HG02973 (cell line): Measurements from ENCODE around the gene YY1AP1.
"Not testable (repeated sequence)": the region's sequence is repeated elsewhere in the genome, so short reads cannot be mapped to it uniquely, and the experiment has no call there.

ENCODE experiments used
- ATAC-seq: cut with Tn5 transposase; IDR thresholded peaks from one replicate; pipeline ENCODE4 v1.9.1; 2021; ENCODE audit warnings: moderate library complexity; ENCODE audit not compliant: unreplicated experiment

The YY1AP1 gene

DNA sequence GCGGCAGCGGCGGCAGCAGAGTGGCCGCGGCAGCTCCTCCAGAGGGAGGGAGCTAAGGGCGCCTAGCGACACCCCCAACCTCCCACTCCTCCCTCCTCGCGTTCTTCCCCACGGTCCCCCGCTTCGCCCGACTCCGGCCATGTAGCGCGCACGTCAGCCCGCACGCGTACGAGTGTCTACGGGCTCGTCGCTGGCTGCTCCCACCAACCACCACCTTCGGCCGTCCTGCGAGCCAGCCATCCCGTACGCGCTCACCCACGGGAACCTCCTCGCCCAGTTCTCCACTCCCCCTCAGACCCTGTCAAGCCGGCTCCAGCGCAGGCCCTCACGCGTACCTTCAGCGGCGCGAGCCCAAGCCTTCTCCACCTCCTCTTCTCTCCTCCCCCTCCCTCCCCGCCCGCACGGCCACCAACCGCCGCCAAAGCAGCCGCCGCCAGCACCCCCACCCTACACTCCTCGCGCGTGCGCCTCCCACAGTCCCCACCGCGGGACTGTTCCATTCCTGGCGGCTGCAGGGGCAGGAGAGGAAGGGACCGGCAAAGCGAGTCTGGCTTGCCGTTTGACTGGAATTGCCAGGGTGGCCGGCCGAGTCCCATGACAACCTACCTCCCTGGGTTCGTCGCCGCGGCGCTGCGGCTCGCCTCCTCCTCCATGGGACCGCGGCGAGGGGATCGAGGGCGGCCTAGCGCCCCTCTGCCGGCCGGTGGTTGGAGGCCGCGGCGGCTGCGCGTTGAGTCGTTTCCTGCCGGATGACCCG lies at the start of gene YY1AP1:
YY1AP1 (minus strand) TSS at position 451 of the 757 bp plus-strand sequence. CDS start 8,338 bp downstream, outside the sequence.
- peak; percentile 73 for ATAC-seq

- no peak for ATAC-seq
Measured at GRCh38 chr1:155729031-155729898, 40.7 kb upstream of the YY1AP1 start.

GRCh38 chr1:155725142-155725541 lies 36.6 kb upstream of the YY1AP1 start:
- ATAC-seq = no peak

DNA sequence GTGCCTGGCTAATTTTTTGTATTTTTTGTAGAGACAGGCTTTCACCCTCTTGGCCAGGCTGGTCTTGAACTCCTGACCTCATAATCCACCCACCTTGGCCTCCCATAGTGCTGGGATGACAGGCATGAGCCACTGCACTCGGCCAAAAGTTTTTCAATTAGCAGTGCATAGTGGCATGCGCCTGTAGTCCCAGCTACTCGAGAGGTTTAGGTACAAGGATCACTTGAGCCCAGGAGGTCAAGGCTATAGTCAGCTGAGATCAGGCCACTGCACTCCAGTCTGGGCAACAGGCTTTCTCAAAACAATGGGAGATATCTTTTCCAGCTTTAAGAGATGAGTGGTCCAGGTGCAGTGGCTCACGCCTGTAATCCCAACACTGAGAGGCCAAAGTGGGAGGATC lies 31.1 kb upstream of the YY1AP1 start:
- no peak for ATAC-seq

DNA sequence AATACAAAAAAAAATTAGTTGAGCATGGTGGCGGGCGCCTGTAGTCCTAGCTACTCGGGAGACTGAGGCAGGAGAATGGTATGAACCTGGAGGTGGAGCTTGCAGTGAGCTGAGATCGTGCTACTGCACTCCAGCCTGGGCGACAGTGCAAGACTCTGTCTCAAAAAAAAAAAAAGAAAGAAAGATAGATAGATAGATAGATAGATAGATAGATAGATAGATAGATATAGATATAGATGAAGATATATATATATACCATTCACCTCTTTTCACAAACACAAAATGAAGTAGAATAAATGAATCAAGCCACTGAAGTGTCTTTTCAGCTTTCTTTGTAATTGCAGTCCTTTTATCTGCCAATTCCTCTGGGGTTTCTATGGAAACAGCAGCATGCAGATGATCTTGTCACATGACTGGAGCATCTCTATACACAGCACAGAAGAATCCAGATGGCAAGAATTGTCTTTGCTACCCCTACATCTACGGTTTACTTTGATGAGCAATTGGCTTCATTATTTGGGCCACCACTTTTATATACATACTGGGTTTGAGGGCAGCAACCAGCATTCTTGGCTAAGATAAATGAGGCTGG lies 30.0 kb upstream of the YY1AP1 start:
- not testable (repeated sequence) for ATAC-seq

- ATAC-seq = peak; percentile 71
Measured at GRCh38 chr1:155717041-155717440, 28.5 kb upstream of the YY1AP1 start.

GRCh38 chr1:155715777-155716176 lies 27.2 kb upstream of the YY1AP1 start:
- no peak for ATAC-seq

GRCh38 chr1:155715056-155715455 lies 26.5 kb upstream of the YY1AP1 start:
- not testable (repeated sequence) for ATAC-seq

DNA sequence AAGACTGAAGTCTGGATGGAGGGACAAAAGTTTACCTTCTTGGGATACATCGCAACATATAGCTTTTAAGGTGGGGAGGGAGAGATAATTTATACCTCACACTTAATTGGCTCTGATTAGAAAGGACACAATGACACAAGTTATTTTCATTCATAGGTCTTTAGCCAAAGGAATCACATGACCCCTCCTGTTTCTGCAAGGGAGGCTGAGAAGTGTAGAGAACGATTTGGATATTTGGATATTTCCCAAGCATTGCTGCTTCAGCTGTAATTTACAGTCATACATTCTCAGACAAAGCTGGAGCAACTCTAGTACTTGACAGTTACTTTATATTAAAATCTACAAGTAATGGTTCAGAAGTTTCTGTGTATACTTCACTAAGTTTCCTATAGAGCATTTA lies 24.5 kb upstream of the YY1AP1 start:
- ATAC-seq = no peak

DNA sequence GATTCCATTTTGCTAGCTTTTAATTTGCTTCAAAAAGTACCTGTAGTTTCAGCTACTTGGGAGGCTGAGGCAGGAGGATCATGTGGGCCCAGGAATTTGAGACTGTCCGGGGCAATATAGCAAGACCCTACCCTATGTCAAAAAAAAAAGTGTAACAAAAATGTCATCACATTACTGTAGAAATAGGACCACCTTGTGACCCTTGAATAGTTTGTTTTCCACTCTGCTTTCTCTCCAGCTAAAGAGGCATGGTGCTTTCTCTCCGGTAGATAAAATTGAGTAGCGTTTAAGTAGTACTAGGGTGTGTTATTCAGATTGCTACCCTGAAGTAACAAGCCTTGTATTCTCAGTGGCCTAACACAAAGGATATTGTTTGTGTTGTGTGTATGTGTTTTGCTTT lies 24.1 kb upstream of the YY1AP1 start:
- not testable (repeated sequence) for ATAC-seq

DNA sequence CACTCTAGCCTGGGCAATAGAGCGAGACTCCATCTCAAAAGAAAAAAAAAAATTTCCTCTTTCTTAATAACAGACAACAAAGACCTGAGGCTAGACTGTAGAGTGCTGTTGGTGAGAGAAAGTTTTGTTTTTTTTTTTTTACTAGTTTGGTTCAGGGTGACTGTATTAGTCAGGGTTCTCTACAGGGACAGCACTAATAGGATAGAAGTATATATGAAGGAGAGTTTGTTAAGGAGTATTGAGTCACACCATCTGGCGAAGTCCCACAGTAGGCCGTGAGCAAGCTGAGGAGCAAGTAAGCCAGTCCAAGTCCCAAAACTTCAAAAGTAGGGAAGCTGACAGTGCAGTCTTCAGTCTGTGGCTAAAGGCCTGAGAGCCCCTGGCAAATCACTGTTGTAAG lies 22.9 kb upstream of the YY1AP1 start:
- ATAC-seq = not testable (repeated sequence)

GRCh38 chr1:155709391-155709790 lies 20.8 kb upstream of the YY1AP1 start:
- no peak for ATAC-seq

- no peak for ATAC-seq
Measured at GRCh38 chr1:155706139-155706538, 17.6 kb upstream of the YY1AP1 start.

DNA sequence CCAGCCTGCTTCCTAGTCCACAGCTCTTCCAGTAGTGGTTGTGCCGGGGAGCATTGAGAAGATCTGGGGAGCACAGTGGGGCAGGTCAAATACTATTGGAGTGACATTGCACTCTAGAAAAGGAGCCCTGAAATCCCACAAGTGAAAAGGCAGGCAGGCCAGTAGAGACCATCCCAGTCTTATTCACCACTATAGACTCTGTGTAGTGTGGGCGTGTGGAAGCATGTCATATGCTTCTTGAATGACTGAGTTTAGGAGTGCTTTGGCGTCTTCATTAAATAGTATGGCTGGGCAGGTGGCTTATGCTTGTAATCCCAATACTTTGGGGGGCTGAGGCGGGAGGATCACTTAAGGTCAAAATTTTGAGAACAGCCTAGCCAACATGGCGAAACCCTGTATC lies 15.8 kb upstream of the YY1AP1 start:
- ATAC-seq = not testable (repeated sequence)

- no peak for ATAC-seq
Measured at GRCh38 chr1:155703216-155703615, 14.6 kb upstream of the YY1AP1 start.

GRCh38 chr1:155701675-155702074 lies 13.1 kb upstream of the YY1AP1 start:
- not testable (repeated sequence) for ATAC-seq

GRCh38 chr1:155699062-155699461 lies 10.5 kb upstream of the YY1AP1 start:
- not testable (repeated sequence) for ATAC-seq

DNA sequence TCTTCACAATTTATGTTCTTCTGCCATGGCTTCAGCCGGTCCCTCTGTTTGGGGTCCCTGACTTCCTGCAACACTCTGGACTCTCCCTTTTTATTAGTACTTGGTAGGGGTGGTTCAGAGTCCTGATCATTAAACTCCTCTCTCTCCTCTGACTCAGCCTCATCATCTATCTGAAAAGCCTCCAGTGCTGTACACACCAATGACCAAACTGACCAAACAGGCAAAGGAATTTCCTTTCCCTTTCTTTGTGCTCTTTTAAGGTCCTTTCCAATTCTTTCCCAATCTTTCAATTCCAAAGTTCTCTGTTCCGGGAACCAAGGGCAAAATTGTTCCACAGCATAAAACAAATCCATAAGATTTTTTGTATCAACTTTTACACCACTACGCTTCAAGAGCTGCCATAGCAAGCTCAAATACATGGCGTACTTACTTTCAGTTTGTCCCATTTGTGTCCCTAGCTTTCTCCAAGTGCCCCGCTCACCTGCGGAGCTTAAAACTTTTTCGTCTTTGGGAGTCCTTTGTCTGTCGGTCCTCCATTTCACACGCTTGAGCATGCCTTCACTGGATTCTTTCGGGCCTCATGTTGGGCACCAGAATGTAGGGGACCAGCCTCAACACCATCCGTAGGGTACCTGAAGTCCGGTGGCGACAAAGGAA lies 9.9 kb upstream of the YY1AP1 start:
- no peak for ATAC-seq

DNA sequence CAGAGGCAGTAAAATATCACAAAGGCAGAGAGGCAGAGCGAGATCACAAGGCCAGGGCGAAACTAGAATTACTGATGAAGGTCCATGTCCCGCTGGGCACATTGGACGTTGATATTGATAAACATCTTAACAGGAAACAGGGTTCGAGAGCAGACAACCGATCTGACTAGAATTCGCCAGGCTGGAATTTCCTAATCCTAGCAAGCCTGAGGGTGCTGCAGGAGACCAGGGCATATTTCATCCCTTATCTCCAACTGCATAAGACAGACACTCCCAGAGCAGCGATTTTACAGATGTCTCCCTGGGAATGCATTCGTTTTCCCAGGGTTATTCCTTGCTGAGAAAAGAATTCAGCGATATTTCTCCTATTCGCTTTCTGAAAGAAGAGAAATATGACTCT lies 9.0 kb upstream of the YY1AP1 start:
- not testable (repeated sequence) for ATAC-seq

- ATAC-seq = no peak
Measured at GRCh38 chr1:155697046-155697445, 8.5 kb upstream of the YY1AP1 start.

- ATAC-seq = no peak
Measured at GRCh38 chr1:155696524-155696923, 8.0 kb upstream of the YY1AP1 start.
